GM23248 (cell line): ENCODE data around the gene HNRNPM. TPM values are rescaled to one million over a fixed set of nuclear protein-coding genes. Genes with fewer than 3 reads are reported as not detected.

Experiments
- DNase-seq: peaks from one replicate; pipeline ENCODE4 v3.0.0-alpha.2; 2015
- H2AFZ ChIP-seq: fragments of 200-600 bp; sonication (generic); 2 replicates; pipeline ENCODE4 v1.6.1; 2016; ENCODE audit warnings: antibody characterized with exemption
- H3F3A ChIP-seq: fragments of 200-600 bp; sonication (generic); 2 replicates; pipeline ENCODE4 v1.6.1; 2016; ENCODE audit warnings: mild to moderate bottlenecking, antibody characterized with exemption, mixed run types; ENCODE audit not compliant: insufficient read depth
- H3K27ac ChIP-seq: fragments of 200-600 bp; sonication (generic); 2 replicates; pipeline ENCODE4 v1.5.1; 2016; ENCODE audit warnings: mild to moderate bottlenecking
- H3K27me3 ChIP-seq: fragments of 200-600 bp; sonication (generic); replicated peaks from 2 replicates; pipeline ENCODE4 v1.6.1; 2016; ENCODE audit warnings: mild to moderate bottlenecking; ENCODE audit not compliant: insufficient read depth
- H3K36me3 ChIP-seq: fragments of 200-600 bp; sonication (generic); 2 replicates; pipeline ENCODE4 v1.6.1; 2016; ENCODE audit warnings: low read depth, mild to moderate bottlenecking
- H3K4me1 ChIP-seq: fragments of 200-600 bp; sonication (generic); 2 replicates; pipeline ENCODE4 v1.6.1; 2016; ENCODE audit warnings: mild to moderate bottlenecking; ENCODE audit not compliant: insufficient read depth
- H3K4me2 ChIP-seq: fragments of 200-600 bp; sonication (generic); one replicate; pipeline ENCODE4 v1.6.1; 2016; ENCODE audit warnings: mild to moderate bottlenecking; ENCODE audit not compliant: unreplicated experiment
- H3K4me3 ChIP-seq: fragments of 200-600 bp; sonication (generic); 2 replicates; pipeline ENCODE4 v1.5.1; 2016; ENCODE audit warnings: mild to moderate bottlenecking
- H3K79me2 ChIP-seq: fragments of 200-600 bp; sonication (generic); 2 replicates; pipeline ENCODE4 v1.6.1; 2016; ENCODE audit warnings: mild to moderate bottlenecking; ENCODE audit not compliant: insufficient read depth
- H3K9ac ChIP-seq: fragments of 200-600 bp; sonication (generic); 2 replicates; pipeline ENCODE4 v1.6.1; 2016; ENCODE audit warnings: mild to moderate bottlenecking
- H3K9me2 ChIP-seq: fragments of 200-600 bp; sonication (generic); 2 replicates; pipeline ENCODE4 v1.6.1; 2016; ENCODE audit warnings: mixed run types, mild to moderate bottlenecking, moderate library complexity; ENCODE audit not compliant: insufficient read depth
- H3K9me3 ChIP-seq: fragments of 200-600 bp; sonication (generic); one replicate; pipeline ENCODE4 v1.6.1; 2017; ENCODE audit warnings: low read depth
- H4K20me1 ChIP-seq: fragments of 200-600 bp; sonication (generic); 2 replicates; pipeline ENCODE4 v1.6.0; 2016; ENCODE audit not compliant: insufficient read depth
- EZH2 ChIP-seq: fragments of 200-600 bp; sonication (generic); IDR thresholded peaks from 2 replicates; pipeline ENCODE4 v1.6.1; 2018; ENCODE audit warnings: antibody characterized with exemption, mild to moderate bottlenecking; ENCODE audit not compliant: insufficient read depth, poor library complexity, severe bottlenecking
- EZH2phosphoT487 ChIP-seq: fragments of 200-600 bp; sonication (generic); IDR thresholded peaks from 2 replicates; pipeline ENCODE4 v1.6.1; 2018; ENCODE audit warnings: antibody characterized with exemption, moderate library complexity, mild to moderate bottlenecking, low read depth; ENCODE audit not compliant: insufficient read depth
- WGBS, 2 experiments: methylation state at CpG; one replicate each; pipeline ENCODE4 v1.1.6; 2015 to 2017; ENCODE audit warnings: low lambda C conversion rate in 2 of 2, low coverage in 1 of 2; ENCODE audit errors: missing lambda C conversion rate in 2 of 2; 5-methylcytosine and 5-hydroxymethylcytosine counted together
- in situ Hi-C: fragments of 300-500 bp; cut with MboI; formaldehyde crosslinking; loops from 2 replicates; pipeline ENCODE4 v1.15.0; 2020
- polyA plus RNA-seq: library from polyadenylated mRNA; unstranded; fragments of >200 nt; fragmentation: Nextera tagmentation; extraction: Ambion mirVana; gene quantifications from 2 replicates; pipeline ENCODE4 v1.2.1, GENCODE V29; 2016
- total RNA-seq: library from RNA; depleted of rRNA; stranded (reverse); fragments of >200 nt; shearing (Covaris generic); gene quantifications from 2 replicates; pipeline ENCODE4 v1.2.3, GENCODE V29; 2014

The HNRNPM gene
- total and polyA plus RNA-seq, 2 experiments from 2014 or later: 71.0 to 116 TPM

- Histone ChIP-seq H3F3A (peaks cover 13% of the 10 kb centered on the region; the same call in 1 of the 2 replicates), H4K20me1 (no peaks in the 10 kb centered on the region; the same call in 1 of the 2 replicates), H3K79me2 (peaks cover 80% of the 10 kb centered on the region), H3K4me1 (no peaks in the 10 kb centered on the region), H3K4me3 (no peak overlapping the region), H3K9ac (no peak overlapping the region), H3K4me2 (no peak overlapping the region), H3K36me3 (peaks cover 32% of the 10 kb centered on the region; the same call in 1 of the 2 replicates), H3K9me3 (no peaks in the 10 kb centered on the region), H3K27me3 (no peaks in the 10 kb centered on the region), H2AFZ (no peak overlapping the region), H3K9me2 (no peaks in the 10 kb centered on the region), H3K27ac (no peak overlapping the region)
- 94 to 97% methylated on average over 8 to 9 of the region's 11 CpGs for WGBS, 2 experiments
- no peak for DNase-seq
- TF ChIP-seq EZH2phosphoT487: no peak
- no peak for TF ChIP-seq EZH2
- in situ Hi-C loops: no loop called here
Observed at GRCh38 chr19:8482696-8483095, 37.9 kb downstream of the HNRNPM start.

- H2AFZ ChIP-seq: no peak overlapping the region
- in situ Hi-C loops: no loop called here
- no peaks in the 10 kb centered on the region for H3K4me1 ChIP-seq
- H3K9me2 ChIP-seq: no peaks in the 10 kb centered on the region
- H3K36me3 ChIP-seq: peaks cover 35% of the 10 kb centered on the region; the same call in 1 of the 2 replicates
- H3K27me3 ChIP-seq: no peaks in the 10 kb centered on the region
- H3K9me3 ChIP-seq: no peaks in the 10 kb centered on the region
- no peak for DNase-seq
- H4K20me1 ChIP-seq: no peaks in the 10 kb centered on the region; the same call in 1 of the 2 replicates
- H3K4me3 ChIP-seq: no peak overlapping the region
- no peak overlapping the region for H3K4me2 ChIP-seq
- no peak overlapping the region for H3K27ac ChIP-seq
- no peak overlapping the region for H3K9ac ChIP-seq
- peaks cover 75% of the 10 kb centered on the region for H3K79me2 ChIP-seq
- H3F3A ChIP-seq: peaks cover 8% of the 10 kb centered on the region; the same call in 1 of the 2 replicates
- WGBS, 2 experiments: 77 to 80% methylated on average over 8 of the region's 8 CpGs
- TF ChIP-seq EZH2phosphoT487: no peak
- no peak for TF ChIP-seq EZH2
Observed at GRCh38 chr19:8483165-8483564, 38.4 kb downstream of the HNRNPM start.

GRCh38 chr19:8484331-8484894, 39.6 kb downstream of the HNRNPM start:
- DNase-seq: no peak
- H3K27ac ChIP-seq: no peak overlapping the region
- 88 to 92% methylated on average over 18 of the region's 18 CpGs for WGBS, 2 experiments
- no peaks in the 10 kb centered on the region; the same call in 1 of the 2 replicates for H4K20me1 ChIP-seq
- H3K4me1 ChIP-seq: no peaks in the 10 kb centered on the region
- in situ Hi-C loops: no loop called here
- H2AFZ ChIP-seq: no peak overlapping the region
- TF ChIP-seq EZH2: no peak
- no peak for TF ChIP-seq EZH2phosphoT487
- peaks cover 63% of the 10 kb centered on the region for H3K79me2 ChIP-seq
- peaks cover 35% of the 10 kb centered on the region; the same call in 1 of the 2 replicates for H3K36me3 ChIP-seq
- no peaks in the 10 kb centered on the region for H3K9me3 ChIP-seq
- H3K9ac ChIP-seq: no peak overlapping the region
- H3K4me3 ChIP-seq: no peak overlapping the region
- peaks cover 3% of the 10 kb centered on the region; the same call in 1 of the 2 replicates for H3F3A ChIP-seq
- no peaks in the 10 kb centered on the region for H3K27me3 ChIP-seq
- no peak overlapping the region for H3K4me2 ChIP-seq
- no peaks in the 10 kb centered on the region for H3K9me2 ChIP-seq

GRCh38 chr19:8485561-8486371, 41.0 kb downstream of the HNRNPM start:
- Histone ChIP-seq H3K9ac (no peak overlapping the region), H3K27me3 (no peaks in the 10 kb centered on the region), H3K9me3 (no peaks in the 10 kb centered on the region), H3F3A (peaks cover 3% of the 10 kb centered on the region; the same call in 1 of the 2 replicates), H3K9me2 (no peaks in the 10 kb centered on the region), H2AFZ (no peak overlapping the region), H3K4me2 (no peak overlapping the region), H3K27ac (no peak overlapping the region), H3K79me2 (peaks cover 49% of the 10 kb centered on the region), H4K20me1 (no peaks in the 10 kb centered on the region), H3K36me3 (peaks cover 29% of the 10 kb centered on the region; the same call in 1 of the 2 replicates), H3K4me3 (no peak overlapping the region), H3K4me1 (no peaks in the 10 kb centered on the region)
- WGBS, 2 experiments: 98% methylated on average over 49 to 61 of the region's 62 CpGs
- DNase-seq: no peak
- TF ChIP-seq EZH2phosphoT487: no peak
- TF ChIP-seq EZH2: no peak
- in situ Hi-C loops: no loop called here
